PC-3 (cell line): Measurements from ENCODE around the gene PAK4. TPM values are rescaled to one million over a fixed set of nuclear protein-coding genes. Genes with fewer than 3 reads are reported as not detected.

Source experiments
- ATAC-seq: fragments of 200-7000 bp; cut with Tn5 transposase; 2 replicates; pipeline ENCODE4 v1.9.1; 2020; ENCODE audit warnings: mild to moderate bottlenecking, moderate library complexity
- BruUV-seq: library from RNA; stranded (reverse); fragments of 400-500 nt; replicated peaks from 2 replicates; lab custom pipeline; 2021; lab: Mats Ljungman, UMichigan
- CTCF ChIA-PET: fragments of 300-600 bp; sonication (Branson Sonifier 250); formaldehyde crosslinking; loops from one replicate; lab custom pipeline; 2022; ENCODE audit warnings: antibody characterized with exemption; lab: Charles Lee
- POLR2A ChIA-PET: fragments of 300-600 bp; sonication (Branson Sonifier 250); formaldehyde crosslinking; loops from one replicate; lab custom pipeline; 2022; ENCODE audit warnings: antibody characterized with exemption; ENCODE audit not compliant: unreplicated experiment; lab: Charles Lee
- DNase-seq: peaks from one replicate; pipeline ENCODE4 v3.0.0-alpha.2; 2015
- H2AFZ ChIP-seq: fragments of 300-600 bp; sonication (generic); 2 replicates; pipeline ENCODE4 v1.6.0; 2016; ENCODE audit warnings: antibody characterized with exemption, low read length
- H3F3A ChIP-seq: fragments of 300-600 bp; sonication (generic); one replicate; pipeline ENCODE4 v1.6.0; 2017; ENCODE audit warnings: antibody characterized with exemption, low read length, control low read depth, mild to moderate bottlenecking; ENCODE audit not compliant: unreplicated experiment
- H3K27ac ChIP-seq: fragments of 300-600 bp; sonication (generic); 2 replicates; pipeline ENCODE4 v1.5.1; 2016; ENCODE audit warnings: mild to moderate bottlenecking, low read length
- H3K27me3 ChIP-seq: fragments of 300-600 bp; sonication (generic); 2 replicates; pipeline ENCODE4 v1.6.1; 2016; ENCODE audit warnings: low read length, mixed read lengths
- H3K36me3 ChIP-seq: fragments of 300-600 bp; sonication (generic); 2 replicates; pipeline ENCODE4 v1.6.1; 2016; ENCODE audit warnings: low read depth, mixed run types, low read length, mixed read lengths
- H3K4me1 ChIP-seq: fragments of 300-600 bp; sonication (generic); 2 replicates; pipeline ENCODE4 v1.5.1; 2016; ENCODE audit warnings: low read length; ENCODE audit not compliant: insufficient read depth
- H3K4me2 ChIP-seq: fragments of 300-600 bp; sonication (generic); 2 replicates; pipeline ENCODE4 v1.6.0; 2016; ENCODE audit warnings: low read length
- H3K4me3 ChIP-seq: fragments of 300-600 bp; sonication (generic); 2 replicates; pipeline ENCODE4 v1.5.1; 2016; ENCODE audit warnings: mild to moderate bottlenecking, low read length, mixed read lengths
- H3K79me2 ChIP-seq: fragments of 300-600 bp; sonication (generic); 2 replicates; pipeline ENCODE4 v1.6.1; 2017; ENCODE audit warnings: low read length, mixed read lengths
- H3K9ac ChIP-seq: fragments of 300-600 bp; sonication (generic); 2 replicates; pipeline ENCODE4 v1.6.0; 2016; ENCODE audit warnings: mild to moderate bottlenecking, low read length
- H3K9me2 ChIP-seq: fragments of 300-600 bp; sonication (generic); replicated peaks from 2 replicates; pipeline ENCODE4 v1.6.1; 2016; ENCODE audit warnings: mixed run types, low read length, mixed read lengths
- H3K9me3 ChIP-seq: fragments of 300-600 bp; sonication (generic); 2 replicates; pipeline ENCODE4 v1.6.1; 2016; ENCODE audit warnings: low read length, mixed read lengths
- H4K20me1 ChIP-seq: fragments of 300-600 bp; sonication (generic); 2 replicates; pipeline ENCODE4 v1.6.1; 2016; ENCODE audit warnings: low read length, mixed read lengths
- EZH2 ChIP-seq: fragments of 300-600 bp; sonication (generic); IDR thresholded peaks from one replicate; pipeline ENCODE4 v1.6.1; 2017; ENCODE audit warnings: antibody characterized with exemption, mild to moderate bottlenecking, low read length; ENCODE audit not compliant: unreplicated experiment
- EZH2phosphoT487 ChIP-seq: fragments of 300-600 bp; sonication (generic); IDR thresholded peaks from 2 replicates; pipeline ENCODE4 v1.6.1; 2018; ENCODE audit warnings: mild to moderate bottlenecking, antibody characterized with exemption, low read length, borderline replicate concordance
- intact Hi-C: fragments of 100-400 bp; cut with micrococcal nuclease; formaldehyde crosslinking; loops from 2 replicates; pipeline ENCODE4 v1.9.0; 2023
- total RNA-seq: library from RNA; depleted of rRNA; stranded (reverse); fragments of >200 nt; gene quantifications from 2 replicates; pipeline ENCODE4 v1.2.3, GENCODE V29; 2014
- TF ChIP-seq, protein P1 (sequence below): fragments of 300-600 bp; sonication (generic); conservative IDR thresholded peaks from 2 replicates; pipeline ENCODE4 v1.5.1; 2017; ENCODE audit warnings: antibody characterized with exemption, low read depth, mild to moderate bottlenecking, low read length

The PAK4 gene
- total RNA-seq, 1 experiment from 2014 or later: 13.5 TPM

DNA sequence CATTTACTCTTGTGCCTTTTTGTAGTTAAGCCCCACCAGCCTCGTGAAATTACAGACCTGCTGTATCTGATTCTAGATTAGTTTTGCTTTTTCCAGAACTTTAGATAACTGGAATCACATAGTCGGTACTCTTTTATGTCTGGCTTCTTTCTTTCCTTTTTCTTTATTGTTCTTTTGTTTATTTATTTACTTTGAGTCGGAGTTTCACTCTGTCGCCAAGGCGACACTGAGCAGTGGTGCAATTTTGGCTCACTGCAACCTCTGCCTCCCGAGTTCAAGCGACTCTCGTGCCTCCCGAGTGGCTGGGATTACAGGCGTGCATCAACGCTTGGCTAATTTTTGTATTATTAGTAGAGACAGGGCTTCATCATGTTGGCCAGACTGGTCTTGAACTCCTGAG lies 65.2 kb downstream of the PAK4 start:
- Histone ChIP-seq H3F3A (no peaks in the 10 kb centered on the region), H3K4me2 (no peak overlapping the region), H3K9ac (no peak overlapping the region), H3K4me1 (peaks cover 4% of the 10 kb centered on the region; the same call in 1 of the 2 replicates), H3K9me3 (no peaks in the 10 kb centered on the region), H2AFZ (no peak overlapping the region), H3K36me3 (no peaks in the 10 kb centered on the region), H4K20me1 (no peaks in the 10 kb centered on the region), H3K4me3 (no peak overlapping the region), H3K27ac (no peak overlapping the region), H3K9me2 (no peaks in the 10 kb centered on the region), H3K79me2 (no peaks in the 10 kb centered on the region), H3K27me3 (no peaks in the 10 kb centered on the region)
- ChIA-PET POLR2A (no interaction called here), CTCF (no interaction called here)
- TF ChIP-seq, protein P1, sequence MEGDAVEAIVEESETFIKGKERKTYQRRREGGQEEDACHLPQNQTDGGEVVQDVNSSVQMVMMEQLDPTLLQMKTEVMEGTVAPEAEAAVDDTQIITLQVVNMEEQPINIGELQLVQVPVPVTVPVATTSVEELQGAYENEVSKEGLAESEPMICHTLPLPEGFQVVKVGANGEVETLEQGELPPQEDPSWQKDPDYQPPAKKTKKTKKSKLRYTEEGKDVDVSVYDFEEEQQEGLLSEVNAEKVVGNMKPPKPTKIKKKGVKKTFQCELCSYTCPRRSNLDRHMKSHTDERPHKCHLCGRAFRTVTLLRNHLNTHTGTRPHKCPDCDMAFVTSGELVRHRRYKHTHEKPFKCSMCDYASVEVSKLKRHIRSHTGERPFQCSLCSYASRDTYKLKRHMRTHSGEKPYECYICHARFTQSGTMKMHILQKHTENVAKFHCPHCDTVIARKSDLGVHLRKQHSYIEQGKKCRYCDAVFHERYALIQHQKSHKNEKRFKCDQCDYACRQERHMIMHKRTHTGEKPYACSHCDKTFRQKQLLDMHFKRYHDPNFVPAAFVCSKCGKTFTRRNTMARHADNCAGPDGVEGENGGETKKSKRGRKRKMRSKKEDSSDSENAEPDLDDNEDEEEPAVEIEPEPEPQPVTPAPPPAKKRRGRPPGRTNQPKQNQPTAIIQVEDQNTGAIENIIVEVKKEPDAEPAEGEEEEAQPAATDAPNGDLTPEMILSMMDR: no peak
- TF ChIP-seq EZH2: no peak
- TF ChIP-seq EZH2phosphoT487: no peak
- no peak for ATAC-seq
- no TSS peak for BruUV-seq
- intact Hi-C loops: no loop called here
- DNase-seq: no peak

DNA sequence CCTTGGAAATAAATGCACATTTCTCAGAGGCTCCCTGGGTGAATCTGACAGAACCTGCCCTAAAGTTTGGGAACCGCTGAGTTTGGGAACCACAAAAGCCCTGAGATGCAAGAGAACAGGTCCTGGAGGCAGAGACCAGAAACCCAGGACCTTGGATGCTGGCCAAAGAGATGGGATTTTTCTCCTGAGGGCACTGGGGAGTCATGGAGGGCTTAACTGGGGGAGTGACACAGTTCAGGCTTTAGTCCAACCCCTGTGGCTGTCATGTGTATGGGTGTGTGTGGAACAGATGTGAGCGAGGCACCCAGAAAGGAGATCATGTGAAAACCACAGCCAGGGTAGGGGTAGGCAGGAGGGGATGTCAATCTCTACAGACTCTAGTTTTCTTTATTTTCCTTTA lies 67.3 kb downstream of the PAK4 start:
- ChIA-PET CTCF (no interaction called here), POLR2A (no interaction called here)
- no peak for TF ChIP-seq EZH2
- no peak for TF ChIP-seq EZH2phosphoT487
- TF ChIP-seq, protein P1: no peak
- no TSS peak for BruUV-seq
- H3K9me2 ChIP-seq: no peaks in the 10 kb centered on the region
- H2AFZ ChIP-seq: no peak overlapping the region
- ATAC-seq (no peak), DNase-seq (no peak)
- no peaks in the 10 kb centered on the region for H3K27me3 ChIP-seq
- no peak overlapping the region for H3K4me3 ChIP-seq
- H3K79me2 ChIP-seq: no peaks in the 10 kb centered on the region
- no peak overlapping the region for H3K27ac ChIP-seq
- peaks cover 19% of the 10 kb centered on the region for H3K4me1 ChIP-seq
- no peaks in the 10 kb centered on the region for H3K36me3 ChIP-seq
- intact Hi-C loops: no loop called here
- no peak overlapping the region for H3K4me2 ChIP-seq
- H3K9me3 ChIP-seq: no peaks in the 10 kb centered on the region
- H3F3A ChIP-seq: no peaks in the 10 kb centered on the region
- no peaks in the 10 kb centered on the region for H4K20me1 ChIP-seq
- H3K9ac ChIP-seq: no peak overlapping the region

DNA sequence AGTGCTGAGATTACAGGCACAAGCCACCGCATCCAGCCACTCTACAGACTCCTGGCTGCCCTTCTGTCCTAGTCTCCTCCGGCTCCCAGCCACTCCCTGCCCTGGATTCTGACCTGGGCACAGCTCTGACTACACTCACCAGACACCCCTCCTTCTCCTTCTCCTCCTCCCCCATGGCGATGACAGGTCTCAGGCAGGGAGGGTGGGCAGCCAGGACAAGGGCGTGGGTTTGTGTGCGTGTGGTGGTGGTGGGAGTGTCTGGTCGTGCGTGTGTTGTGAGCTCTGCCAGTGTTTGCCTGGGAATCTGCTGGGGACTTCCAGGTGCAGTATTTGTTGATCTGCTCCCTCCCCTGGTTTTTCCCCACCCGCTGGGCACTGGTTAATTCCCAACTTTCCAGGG lies 68.2 kb downstream of the PAK4 start:
- H4K20me1 ChIP-seq: no peaks in the 10 kb centered on the region
- H2AFZ ChIP-seq: no peak overlapping the region
- ChIA-PET POLR2A (interaction anchor here (0.6 kb wide), 1 partner anchor 9 kb away, joined by 5 read pairs; no protein-coding TSS in a partner anchor), CTCF (no interaction called here)
- no peak overlapping the region for H3K27ac ChIP-seq
- intact Hi-C loops: no loop called here
- H3K9me3 ChIP-seq: no peaks in the 10 kb centered on the region
- BruUV-seq: no TSS peak
- H3K27me3 ChIP-seq: no peaks in the 10 kb centered on the region
- ATAC-seq (peak; percentile 47), DNase-seq (no peak)
- TF ChIP-seq, protein P1: no peak
- no peak for TF ChIP-seq EZH2
- TF ChIP-seq EZH2phosphoT487: no peak
- H3K4me3 ChIP-seq: no peak overlapping the region
- no peaks in the 10 kb centered on the region for H3K9me2 ChIP-seq
- no peak overlapping the region for H3K9ac ChIP-seq
- H3F3A ChIP-seq: no peaks in the 10 kb centered on the region
- no peak overlapping the region for H3K4me2 ChIP-seq
- no peaks in the 10 kb centered on the region for H3K36me3 ChIP-seq
- H3K79me2 ChIP-seq: no peaks in the 10 kb centered on the region
- peaks cover 23% of the 10 kb centered on the region for H3K4me1 ChIP-seq
